Omental fat pad (tissue), 4 donors: ENCODE measurements around the gene DUSP8. TPM values are rescaled to one million over a fixed set of nuclear protein-coding genes. Genes with fewer than 3 reads are reported as not detected.

Source experiments
- ATAC-seq: fragments of 150-250 bp; one replicate; pipeline ENCODE4 v1.9.1; 2016; ENCODE audit warnings: mild to moderate bottlenecking, moderate library complexity; ENCODE audit not compliant: low FRiP score
- DNase-seq: peaks from one replicate; pipeline ENCODE4 v3.0.0-alpha.2; 2019; ENCODE audit warnings: low spot score
- CTCF ChIP-seq, 3 donors: fragments of 450-650 bp; IDR thresholded peaks; one replicate each; pipeline ENCODE4 v1.5.1; 2016 to 2017; ENCODE audit warnings: antibody characterized with exemption in 3 of 3, mild to moderate bottlenecking in 3 of 3, moderate library complexity in 2 of 3
- total RNA-seq, 4 donors: library from RNA; depleted of rRNA; stranded (reverse); fragments of >200 nt; gene quantifications; one replicate each; pipeline ENCODE4 v1.1.0, GENCODE V29; 2016

Gene DUSP8
- total RNA-seq, 4 donors from 2014 or later = 0.47 to 5.6 (median 4.0) TPM

- no peak for DNase-seq
- no peak for ATAC-seq
- no peak for TF ChIP-seq CTCF (IDR thresholded peaks at IDR 0.05)
Measured at GRCh38 chr11:1538153-1538552, 33.9 kb downstream of the DUSP8 start.

GRCh38 chr11:1536065-1536843 is 35.8 kb downstream of the DUSP8 start:
- ATAC-seq (no peak), DNase-seq (no peak)
- no peak for TF ChIP-seq CTCF (IDR thresholded peaks at IDR 0.05)

GRCh38 chr11:1534682-1535081 is 37.4 kb downstream of the DUSP8 start:
- no peak for TF ChIP-seq CTCF (IDR thresholded peaks at IDR 0.05)
- DNase-seq (no peak), ATAC-seq (no peak)

- no peak for TF ChIP-seq CTCF (IDR thresholded peaks at IDR 0.05)
- DNase-seq (no peak), ATAC-seq (no peak)
Measured at GRCh38 chr11:1534171-1534570, 37.9 kb downstream of the DUSP8 start.

GRCh38 chr11:1533342-1533725 is 38.7 kb downstream of the DUSP8 start:
- DNase-seq = no peak
- TF ChIP-seq CTCF (IDR thresholded peaks at IDR 0.05) = no peak
- no peak for ATAC-seq

GRCh38 chr11:1532606-1533341 is 39.3 kb downstream of the DUSP8 start:
- no peak for DNase-seq
- no peak for ATAC-seq
- no peak for TF ChIP-seq CTCF (IDR thresholded peaks at IDR 0.05)
